HG02588 (cell line): ENCODE results near the gene ENTREP3.
"Not testable (repeated sequence)": the region's sequence is repeated elsewhere in the genome, so short reads cannot be mapped to it uniquely, and the experiment has no call there.

Source experiments
- ATAC-seq: cut with Tn5 transposase; IDR thresholded peaks from one replicate; pipeline ENCODE4 v1.9.1; 2021; ENCODE audit warnings: mild to moderate bottlenecking, moderate library complexity; ENCODE audit not compliant: unreplicated experiment

Gene ENTREP3

GRCh38 chr1:155255243-155256007 lies at the start of gene ENTREP3:
Gene ENTREP3 (minus strand): TSS chr1:155255483. CDS start chr1:155254877, 606 bp downstream.
- peak; percentile 51 for ATAC-seq

- no peak for ATAC-seq
These were observed 49.3 kb upstream of the ENTREP3 start for GRCh38 chr1:155304558-155305063.

- no peak for ATAC-seq
These were observed 46.1 kb upstream of the ENTREP3 start, which contains the start of gene PKLR for GRCh38 chr1:155301342-155301841. Gene PKLR (minus strand): TSS chr1:155301438. CDS start chr1:155301395, 43 bp downstream.

GRCh38 chr1:155300553-155301329 lies 45.5 kb upstream of the ENTREP3 start:
- no peak for ATAC-seq

GRCh38 chr1:155300024-155300423 lies 44.7 kb upstream of the ENTREP3 start:
- no peak for ATAC-seq

- no peak for ATAC-seq
These were observed 42.1 kb upstream of the ENTREP3 start for GRCh38 chr1:155297384-155297783.

- no peak for ATAC-seq
These were observed 41.4 kb upstream of the ENTREP3 start for GRCh38 chr1:155296661-155297060.

GRCh38 chr1:155295942-155296267 lies 40.6 kb upstream of the ENTREP3 start:
- no peak for ATAC-seq

GRCh38 chr1:155295183-155295941 lies 40.1 kb upstream of the ENTREP3 start:
- ATAC-seq = no peak

GRCh38 chr1:155294520-155295182 lies 39.4 kb upstream of the ENTREP3 start:
- ATAC-seq = no peak

- no peak for ATAC-seq
These were observed 37.9 kb upstream of the ENTREP3 start for GRCh38 chr1:155293086-155293749.

- not testable (repeated sequence) for ATAC-seq
These were observed 35.7 kb upstream of the ENTREP3 start for GRCh38 chr1:155291006-155291405.

- ATAC-seq = no peak
These were observed 32.8 kb upstream of the ENTREP3 start for GRCh38 chr1:155287987-155288543.

- no peak for ATAC-seq
These were observed 31.3 kb upstream of the ENTREP3 start for GRCh38 chr1:155286544-155286943.

GRCh38 chr1:155285631-155286044 lies 30.4 kb upstream of the ENTREP3 start:
- no peak for ATAC-seq

GRCh38 chr1:155285063-155285462 lies 29.8 kb upstream of the ENTREP3 start:
- no peak for ATAC-seq

- ATAC-seq = no peak
These were observed 29.2 kb upstream of the ENTREP3 start for GRCh38 chr1:155284476-155284875.

GRCh38 chr1:155282488-155283091 lies 27.3 kb upstream of the ENTREP3 start:
- ATAC-seq = no peak

GRCh38 chr1:155279268-155279667 lies 24.0 kb upstream of the ENTREP3 start:
- no peak for ATAC-seq
